SH-SY5Y (cell line): ENCODE results near the gene ARMC6.

Experiments used
- GATA2 ChIP-seq: IDR thresholded peaks from 2 replicates; pipeline ENCODE4 v1.6.1; 2011; ENCODE audit warnings: mild to moderate bottlenecking, low read depth, low read length
- GATA3 ChIP-seq: IDR thresholded peaks from 2 replicates; pipeline ENCODE4 v1.6.1; 2011; ENCODE audit warnings: low read depth, mild to moderate bottlenecking, low read length, moderate library complexity

DNA sequence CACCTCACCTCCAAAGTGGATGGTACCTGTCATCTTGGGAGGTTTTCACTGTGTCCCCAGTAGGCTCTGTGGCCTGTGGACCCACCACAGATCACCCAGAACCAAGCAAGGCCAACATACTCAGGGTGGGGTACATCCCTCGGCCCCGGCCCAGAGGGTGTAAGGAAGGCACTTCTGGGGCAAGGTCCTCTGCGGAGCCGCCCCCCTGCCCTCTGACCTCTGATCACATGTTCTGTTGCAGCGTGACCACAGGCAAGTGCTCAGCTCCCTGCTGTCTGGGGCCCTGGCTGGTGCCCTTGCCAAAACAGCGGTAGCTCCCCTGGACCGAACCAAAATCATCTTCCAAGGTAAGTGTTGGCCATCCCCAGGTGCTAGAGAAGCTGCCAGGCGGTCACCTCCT, 68.1 kb downstream of the ARMC6 start:
- TF ChIP-seq GATA2 (no peak), GATA3 (no peak)
